ENCODE measurements around the gene GLYR1.

- TF ChIP-seq POLR2A (IDR thresholded peaks at IDR 0.05; ENCODE audit: low read depth, low read length) (no peak), POLR2AphosphoS5 (IDR thresholded peaks at IDR 0.05; ENCODE audit: low read depth, low read length) (no peak)
Measured at GRCh38 chr16:4869147-4869805, 22.2 kb upstream of the GLYR1 start.

All from GM12892 (cell line).